Mesenchymal stem cell (in vitro differentiated cells and primary cell): ENCODE results near the gene RBCK1.
"Not testable (repeated sequence)": the region's sequence is repeated elsewhere in the genome, so short reads cannot be mapped to it uniquely, and the experiment has no call there.

Experiments
- DNase-seq: peaks from one replicate; pipeline ENCODE4 v3.0.0-alpha.2; 2013
- H2AFZ ChIP-seq: one replicate; pipeline ENCODE4 v1.6.1; 2013; ENCODE audit warnings: low read depth, mild to moderate bottlenecking, control low read depth, inconsistent platforms, low read length, moderate library complexity
- H2AK5ac ChIP-seq: 2 replicates; pipeline ENCODE4 v1.6.1; 2013; ENCODE audit warnings: low read length, moderate library complexity, mild to moderate bottlenecking, inconsistent platforms; ENCODE audit not compliant: severe bottlenecking
- H2BK120ac ChIP-seq: one replicate; pipeline ENCODE4 v1.6.1; 2013; ENCODE audit warnings: low read depth, mild to moderate bottlenecking, inconsistent platforms, low read length, moderate library complexity
- H2BK12ac ChIP-seq, 2 experiments: one replicate each; pipeline ENCODE4 v1.6.1; 2013; ENCODE audit warnings: inconsistent platforms in 2 of 2, low read length in 2 of 2, mild to moderate bottlenecking in 2 of 2, moderate library complexity in 2 of 2, control low read depth in 1 of 2
- H2BK15ac ChIP-seq: one replicate; pipeline ENCODE4 v1.6.1; 2013; ENCODE audit warnings: mild to moderate bottlenecking, low read depth, inconsistent platforms; ENCODE audit not compliant: poor library complexity, severe bottlenecking
- H2BK5ac ChIP-seq: 2 replicates; pipeline ENCODE4 v1.6.1; 2013; ENCODE audit warnings: low read depth, mild to moderate bottlenecking, low read length, control low read depth, inconsistent platforms; ENCODE audit not compliant: poor library complexity, severe bottlenecking
- H3K14ac ChIP-seq, 2 experiments: one replicate each; pipeline ENCODE4 v1.6.1; 2013; ENCODE audit warnings: inconsistent platforms in 2 of 2, low read length in 2 of 2, control low read depth in 1 of 2, mild to moderate bottlenecking in 1 of 2, moderate library complexity in 1 of 2
- H3K18ac ChIP-seq, 2 experiments: one replicate each; pipeline ENCODE4 v1.6.1; 2013; ENCODE audit warnings: inconsistent platforms in 2 of 2, low read length in 2 of 2, control low read depth in 1 of 2, low read depth in 1 of 2, mild to moderate bottlenecking in 1 of 2
- H3K23ac ChIP-seq, 2 experiments: one replicate each; pipeline ENCODE4 v1.6.1; 2013; ENCODE audit warnings: inconsistent platforms in 2 of 2, low read length in 2 of 2, mild to moderate bottlenecking in 2 of 2, moderate library complexity in 2 of 2, control low read depth in 1 of 2
- H3K27ac ChIP-seq: 2 replicates; pipeline ENCODE4 v1.5.1; 2013; ENCODE audit warnings: mild to moderate bottlenecking, moderate library complexity, low read length, control low read depth, inconsistent platforms; ENCODE audit not compliant: poor library complexity, severe bottlenecking
- H3K27me3 ChIP-seq, 2 experiments: 2 replicates each; pipeline versions ENCODE4 v1.6.1 to v1.7.0; 2013; ENCODE audit warnings: low read length in 2 of 2, mild to moderate bottlenecking in 2 of 2, moderate library complexity in 2 of 2, control low read depth in 1 of 2, inconsistent platforms in 1 of 2; ENCODE audit not compliant: control insufficient read depth in 1 of 2, insufficient read depth in 1 of 2
- H3K36me3 ChIP-seq, 2 experiments: 2 replicates each; pipeline versions ENCODE4 v1.6.1 to v1.7.0; 2013; ENCODE audit warnings: low read length in 2 of 2, control low read depth in 1 of 2, inconsistent platforms in 1 of 2, low read depth in 1 of 2, mild to moderate bottlenecking in 1 of 2; ENCODE audit not compliant: insufficient read depth in 2 of 2, control insufficient read depth in 1 of 2
- H3K4ac ChIP-seq, 2 experiments: one replicate each; pipeline ENCODE4 v1.6.1; 2013; ENCODE audit warnings: inconsistent platforms in 2 of 2, low read length in 2 of 2, mild to moderate bottlenecking in 2 of 2, moderate library complexity in 2 of 2, control low read depth in 1 of 2, low read depth in 1 of 2
- H3K4me1 ChIP-seq: 2 replicates; pipeline ENCODE4 v1.6.1; 2013; ENCODE audit warnings: low read depth, low read length, control low read depth; ENCODE audit not compliant: control insufficient read depth, insufficient read depth
- H3K4me2 ChIP-seq: 2 replicates; pipeline ENCODE4 v1.6.1; 2013; ENCODE audit warnings: low read length, mild to moderate bottlenecking, inconsistent platforms; ENCODE audit not compliant: poor library complexity, severe bottlenecking
- H3K4me3 ChIP-seq, 2 experiments: 2 replicates each; pipeline versions ENCODE4 v1.5.1 to v1.7.0; 2013; ENCODE audit warnings: low read length in 2 of 2, mild to moderate bottlenecking in 2 of 2, control low read depth in 1 of 2, low read depth in 1 of 2; ENCODE audit not compliant: insufficient read depth in 1 of 2
- H3K79me1 ChIP-seq: replicated peaks from 2 replicates; pipeline ENCODE4 v1.6.1; 2013; ENCODE audit warnings: mild to moderate bottlenecking, control low read depth, low read length, inconsistent platforms; ENCODE audit not compliant: poor library complexity, severe bottlenecking
- H3K9ac ChIP-seq: 2 replicates; pipeline ENCODE4 v1.7.0; 2013; ENCODE audit warnings: mild to moderate bottlenecking, low read length, moderate library complexity
- H3K9me3 ChIP-seq: 2 replicates; pipeline ENCODE4 v1.7.0; 2013; ENCODE audit warnings: mild to moderate bottlenecking, low read length; ENCODE audit not compliant: control insufficient read depth
- H4K8ac ChIP-seq: one replicate; pipeline ENCODE4 v1.6.1; 2013; ENCODE audit warnings: inconsistent platforms, mild to moderate bottlenecking, low read length, moderate library complexity
- H4K91ac ChIP-seq: one replicate; pipeline ENCODE4 v1.6.1; 2013; ENCODE audit warnings: mild to moderate bottlenecking, low read length, inconsistent platforms
- WGBS: methylation state at CpG from one replicate; pipeline ENCODE4 v1.1.7; 2013; ENCODE audit warnings: mixed read lengths; 5-methylcytosine and 5-hydroxymethylcytosine counted together

Gene RBCK1

DNA sequence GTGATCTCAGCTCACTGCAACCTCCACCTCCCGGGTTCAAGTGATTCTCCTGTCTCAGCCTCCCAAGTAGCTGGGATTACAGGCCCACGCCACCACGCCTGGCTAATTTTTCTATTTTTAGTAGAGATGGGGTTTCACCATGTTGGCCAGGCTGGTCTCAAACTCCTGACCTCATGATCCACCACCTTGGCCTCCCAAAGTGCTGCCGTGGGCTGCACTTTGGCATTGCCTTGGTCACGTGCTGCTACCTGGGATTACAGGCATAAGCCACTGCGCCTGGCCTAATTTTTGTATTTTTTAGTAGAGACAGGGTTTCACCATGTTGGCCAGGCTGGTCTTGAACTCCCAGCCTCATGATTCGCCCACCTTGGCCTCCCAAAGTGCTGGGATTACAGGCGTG lies 21.5 kb upstream of the RBCK1 start:
- Histone ChIP-seq H3K4me1 (peaks cover 11% of the 10 kb centered on the region), H3K36me3 (peaks cover 23 to 30% of the 10 kb centered on the region in 2 experiments)
- H3K27me3 ChIP-seq, H3K4me2 ChIP-seq, H3K27ac ChIP-seq, H3K23ac ChIP-seq, H4K8ac ChIP-seq, DNase-seq, H3K9ac ChIP-seq, H3K14ac ChIP-seq, H2BK12ac ChIP-seq, H2AK5ac ChIP-seq, H3K9me3 ChIP-seq, H3K79me1 ChIP-seq, H3K18ac ChIP-seq, H3K4ac ChIP-seq, H2BK5ac ChIP-seq, H2AFZ ChIP-seq, H2BK15ac ChIP-seq, H3K4me3 ChIP-seq, H4K91ac ChIP-seq, H2BK120ac ChIP-seq: not testable (repeated sequence)
- WGBS: 91% methylated on average over 5 of the region's 8 CpGs

GRCh38 chr20:387520-387919 lies 20.6 kb upstream of the RBCK1 start:
- no peak overlapping the region for H3K4me2 ChIP-seq
- no peak overlapping the region for H4K8ac ChIP-seq
- H3K4me3 ChIP-seq: no peak overlapping the region
- H3K36me3 ChIP-seq: peaks cover 23 to 35% of the 10 kb centered on the region in 2 experiments
- H2BK15ac ChIP-seq: no peak overlapping the region
- H3K23ac ChIP-seq: no peak overlapping the region
- H3K79me1 ChIP-seq: peaks cover 1% of the 10 kb centered on the region
- no peak overlapping the region for H3K4ac ChIP-seq
- H2BK5ac ChIP-seq: no peak overlapping the region
- no peak overlapping the region for H2BK12ac ChIP-seq
- no peak overlapping the region for H3K18ac ChIP-seq
- H2BK120ac ChIP-seq: no peak overlapping the region
- no peak overlapping the region for H2AFZ ChIP-seq
- H3K27ac ChIP-seq: no peak overlapping the region
- H2AK5ac ChIP-seq: no peak overlapping the region
- H3K4me1 ChIP-seq: peaks cover 5% of the 10 kb centered on the region
- DNase-seq: no peak
- no peaks in the 10 kb centered on the region for H3K9me3 ChIP-seq
- H4K91ac ChIP-seq: no peak overlapping the region
- no peak overlapping the region for H3K14ac ChIP-seq
- WGBS: 100% methylated on average over 1 of the region's 3 CpGs
- H3K27me3 ChIP-seq: no peaks in the 10 kb centered on the region
- H3K9ac ChIP-seq: no peak overlapping the region

- no peak for DNase-seq
- Histone ChIP-seq H3K9ac (no peak overlapping the region), H3K4me1 (peaks cover 5% of the 10 kb centered on the region), H2AK5ac (no peak overlapping the region), H3K79me1 (peaks cover 1% of the 10 kb centered on the region), H3K4ac (no peak overlapping the region), H2BK12ac (no peak overlapping the region), H3K23ac (peak overlapping the region in 1 of 2 experiments; percentile 9), H4K91ac (no peak overlapping the region), H2BK120ac (no peak overlapping the region), H3K4me2 (no peak overlapping the region), H3K27me3 (no peaks in the 10 kb centered on the region), H4K8ac (no peak overlapping the region), H3K36me3 (peaks cover 23 to 38% of the 10 kb centered on the region in 2 experiments), H3K14ac (no peak overlapping the region), H3K4me3 (no peak overlapping the region), H2AFZ (no peak overlapping the region), H2BK15ac (no peak overlapping the region), H3K18ac (no peak overlapping the region), H3K9me3 (no peaks in the 10 kb centered on the region), H2BK5ac (no peak overlapping the region), H3K27ac (no peak overlapping the region)
- 96% methylated on average over 21 of the region's 21 CpGs for WGBS
Measured at GRCh38 chr20:388034-388994, 19.8 kb upstream of the RBCK1 start.

GRCh38 chr20:389220-389619 lies 18.9 kb upstream of the RBCK1 start:
- H2BK5ac ChIP-seq: no peak overlapping the region

More at GRCh38 chr20:389220-389619, 18.9 kb upstream of the RBCK1 start:
- Histone ChIP-seq H4K91ac (no peak overlapping the region), H2BK120ac (no peak overlapping the region), H3K4me2 (no peak overlapping the region), H3K4me1 (peaks cover 5% of the 10 kb centered on the region), H2BK15ac (no peak overlapping the region), H3K27me3 (no peaks in the 10 kb centered on the region), H4K8ac (no peak overlapping the region), H3K4ac (no peak overlapping the region), H3K36me3 (peaks cover 23 to 43% of the 10 kb centered on the region in 2 experiments), H2AFZ (no peak overlapping the region), H3K27ac (no peak overlapping the region), H3K23ac (no peak overlapping the region), H3K14ac (no peak overlapping the region), H3K4me3 (no peak overlapping the region), H3K79me1 (peaks cover 1% of the 10 kb centered on the region), H3K9ac (no peak overlapping the region), H3K9me3 (no peaks in the 10 kb centered on the region), H2AK5ac (no peak overlapping the region), H3K18ac (no peak overlapping the region), H2BK12ac (no peak overlapping the region)
- WGBS: 86% methylated on average over 6 of the region's 6 CpGs
- no peak for DNase-seq
